ENCODE data around the gene FER.
"Not testable (repeated sequence)": the region's sequence is repeated elsewhere in the genome, so short reads cannot be mapped to it uniquely, and the experiment has no call there.

The FER gene

GRCh38 chr5:109052216-109052615 is 304.5 kb downstream of the FER start:
- not testable (repeated sequence) for DNase-seq

- no peak for DNase-seq
Measured at GRCh38 chr5:109053995-109054417, 306.3 kb downstream of the FER start.

DNA sequence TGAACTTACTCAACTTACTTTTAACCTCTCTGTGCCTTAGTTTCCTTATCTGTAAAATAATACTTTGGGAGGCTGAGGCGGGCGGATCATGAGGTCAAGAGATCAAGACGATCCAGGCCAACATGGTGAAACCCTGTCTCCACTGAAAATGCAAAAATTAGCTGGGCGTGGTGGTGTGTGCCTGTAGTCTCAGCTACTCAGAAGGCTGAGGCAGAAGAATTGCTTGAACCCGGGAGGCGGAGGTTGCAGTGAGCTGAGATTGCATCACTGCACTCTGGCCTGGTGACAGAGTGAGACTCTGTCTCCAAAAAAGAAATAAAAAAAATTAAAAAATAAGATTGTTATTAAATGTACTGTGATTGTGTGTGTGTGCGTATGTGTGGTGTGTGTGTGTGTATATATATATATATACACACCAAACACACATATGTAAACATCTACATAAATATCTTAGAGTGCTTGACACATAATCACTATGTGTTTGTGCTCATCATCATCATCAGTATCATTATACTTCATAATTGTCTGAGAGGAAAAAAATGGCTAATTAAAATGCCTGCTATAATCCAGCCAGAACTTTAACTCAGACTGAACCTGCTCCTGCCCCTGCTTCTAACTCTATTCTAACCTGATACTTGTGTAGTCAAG is 312.8 kb downstream of the FER start:
- DNase-seq, result no peak

DNA sequence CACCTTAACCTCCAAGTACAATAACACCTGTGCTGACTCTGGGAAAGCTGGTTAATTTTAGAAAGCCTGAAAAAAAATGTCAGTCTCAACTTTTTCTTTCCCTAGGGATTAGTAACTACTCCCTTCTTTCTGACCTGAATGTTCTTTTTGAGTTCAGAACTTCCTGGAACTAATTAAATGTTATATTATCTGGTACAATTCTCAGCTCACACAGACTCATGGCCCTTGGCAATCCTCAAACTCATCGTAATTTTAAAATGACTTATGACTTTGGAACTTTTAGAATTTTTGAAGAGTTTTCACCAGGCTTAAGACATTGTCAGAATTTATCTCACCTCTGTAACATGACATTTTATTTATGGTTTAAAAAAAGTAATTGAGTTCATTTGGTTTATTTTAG is 315.0 kb downstream of the FER start:
- DNase-seq, result peak; percentile 2

- no peak for DNase-seq
Measured at GRCh38 chr5:109063223-109063622, 315.5 kb downstream of the FER start.

DNA sequence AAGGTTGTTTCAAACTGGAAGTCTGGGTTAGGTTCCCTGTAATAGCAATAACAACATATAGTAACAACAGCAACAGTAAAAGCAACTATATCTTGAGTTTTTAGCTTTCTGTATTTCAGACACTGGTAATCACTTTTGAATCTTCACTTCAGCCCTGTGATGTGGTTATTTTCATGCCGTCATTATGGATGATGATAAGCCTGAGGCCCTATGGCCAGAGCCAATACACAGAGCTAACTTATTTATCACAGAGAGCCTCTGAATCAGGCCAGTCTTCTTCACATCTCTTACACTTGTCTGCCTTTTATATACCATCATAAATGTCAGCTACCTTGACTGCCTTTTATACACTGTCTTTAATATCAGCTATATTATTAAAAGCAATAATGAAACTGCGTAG is 329.0 kb downstream of the FER start:
- no peak for DNase-seq

- DNase-seq, result no peak
Measured at GRCh38 chr5:109078448-109078847, 330.8 kb downstream of the FER start.

GRCh38 chr5:109080481-109080880 is 332.8 kb downstream of the FER start:
- no peak for DNase-seq

GRCh38 chr5:109080896-109081295 is 333.2 kb downstream of the FER start:
- DNase-seq, result no peak

DNA sequence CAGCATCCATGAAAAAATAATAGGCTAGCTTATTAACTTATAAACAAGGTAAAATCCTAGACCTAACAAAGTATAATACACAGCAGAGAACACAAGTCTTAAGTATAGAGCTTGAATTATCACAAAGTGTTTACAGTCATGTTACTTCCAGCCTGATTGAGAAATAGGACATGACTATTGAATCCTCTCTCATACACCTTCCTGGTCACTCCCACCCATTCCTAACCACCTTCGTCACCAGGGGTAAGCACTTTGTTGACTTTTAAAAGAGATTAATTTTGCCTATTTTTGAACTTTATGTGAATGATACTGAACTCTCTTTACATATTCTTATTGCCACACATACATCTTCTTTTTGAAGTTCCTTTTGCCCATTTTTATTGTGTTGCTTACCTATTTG is 336.2 kb downstream of the FER start:
- DNase-seq, result no peak

- no peak for DNase-seq
Measured at GRCh38 chr5:109089191-109089590, 341.5 kb downstream of the FER start.

GRCh38 chr5:109099081-109099480 is 351.4 kb downstream of the FER start:
- no peak for DNase-seq

GRCh38 chr5:109100971-109101370 is 353.3 kb downstream of the FER start:
- no peak for DNase-seq

GRCh38 chr5:109102096-109102690 is 354.5 kb downstream of the FER start:
- DNase-seq, result no peak

DNA sequence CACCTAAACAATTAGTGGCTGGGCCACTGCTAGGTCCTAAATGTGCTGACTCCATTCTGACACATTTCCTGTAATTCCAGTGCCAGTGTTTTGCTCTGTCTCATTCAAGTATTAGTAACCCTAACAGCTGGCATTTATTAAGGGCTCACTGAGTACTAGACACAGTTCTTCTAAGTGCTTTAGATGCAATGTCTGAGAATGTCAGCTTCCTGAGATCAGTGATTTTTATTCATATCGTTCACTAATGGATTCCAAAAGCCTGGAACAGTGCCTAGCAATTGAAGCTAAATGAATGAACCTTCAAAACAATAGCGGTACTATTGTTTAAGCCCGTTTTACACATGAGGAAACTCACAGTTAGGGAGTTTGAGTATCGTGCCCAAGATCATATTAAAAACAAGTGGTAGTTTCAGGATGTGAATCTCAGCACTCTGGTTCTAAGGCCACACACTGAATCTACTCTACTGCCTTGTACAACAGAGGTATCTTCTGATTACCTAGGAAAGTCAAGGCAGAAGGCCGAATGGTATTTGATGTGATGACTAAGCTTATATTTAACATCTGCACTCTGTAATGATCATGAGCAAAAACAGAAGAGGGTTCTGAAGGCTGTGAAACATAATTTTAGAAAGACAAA is 358.1 kb downstream of the FER start:
- peak; percentile 58 for DNase-seq

GRCh38 chr5:109111680-109112079 is 364.0 kb downstream of the FER start:
- DNase-seq, result no peak

GRCh38 chr5:109113608-109114007 is 365.9 kb downstream of the FER start:
- DNase-seq, result no peak

- DNase-seq, result no peak
Measured at GRCh38 chr5:109121225-109121624, 373.5 kb downstream of the FER start.

DNA sequence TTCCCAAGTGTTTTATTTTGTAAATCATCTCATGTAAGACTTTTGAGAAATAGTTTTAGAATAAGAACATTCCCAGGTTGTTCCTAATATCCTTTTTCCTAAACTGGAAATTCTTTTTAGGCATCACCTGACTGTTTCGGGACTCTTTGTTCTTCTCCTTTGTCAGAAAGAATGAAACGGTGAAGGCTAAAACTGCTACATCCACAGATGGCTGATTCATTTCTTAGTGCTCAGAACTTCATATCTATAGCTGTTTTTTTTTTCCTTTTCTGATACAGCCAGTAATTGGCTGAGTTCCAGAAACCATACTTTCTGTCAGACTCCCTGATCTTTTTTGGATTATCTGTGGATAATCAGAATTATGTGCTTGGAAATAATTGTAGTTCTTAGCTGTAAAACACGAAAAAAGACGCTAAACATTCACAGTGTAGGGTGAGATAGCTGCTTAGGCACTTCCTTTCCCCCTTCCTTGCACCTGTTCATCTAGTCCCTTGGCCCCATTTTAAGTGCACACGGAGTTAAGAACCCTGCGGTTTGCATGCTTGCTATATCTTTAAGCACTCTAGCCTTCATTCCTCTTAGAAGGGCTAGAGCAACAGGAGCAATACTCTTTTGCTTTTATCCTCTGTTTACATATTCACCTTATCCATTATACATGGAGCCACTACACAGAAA is 378.2 kb downstream of the FER start:
- no peak for DNase-seq

DNA sequence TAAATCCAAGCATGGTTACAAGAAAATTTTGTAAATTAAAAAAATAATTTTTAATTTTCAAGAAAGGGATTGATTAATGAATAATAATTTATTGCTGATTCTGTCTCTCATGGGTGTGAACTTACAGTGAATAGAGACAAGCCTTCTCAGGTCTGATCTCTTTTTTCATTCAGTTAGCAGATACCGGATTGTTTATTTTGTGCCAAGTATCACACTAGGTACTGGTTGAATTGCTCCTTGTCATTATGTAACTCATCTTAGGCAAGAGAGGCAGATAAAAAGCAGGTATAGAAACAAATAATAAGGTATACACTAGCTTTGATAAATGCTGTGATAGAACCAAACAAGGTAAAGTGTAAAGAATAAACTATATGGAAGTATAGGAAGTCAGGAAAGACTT is 378.8 kb downstream of the FER start:
- no peak for DNase-seq

DNA sequence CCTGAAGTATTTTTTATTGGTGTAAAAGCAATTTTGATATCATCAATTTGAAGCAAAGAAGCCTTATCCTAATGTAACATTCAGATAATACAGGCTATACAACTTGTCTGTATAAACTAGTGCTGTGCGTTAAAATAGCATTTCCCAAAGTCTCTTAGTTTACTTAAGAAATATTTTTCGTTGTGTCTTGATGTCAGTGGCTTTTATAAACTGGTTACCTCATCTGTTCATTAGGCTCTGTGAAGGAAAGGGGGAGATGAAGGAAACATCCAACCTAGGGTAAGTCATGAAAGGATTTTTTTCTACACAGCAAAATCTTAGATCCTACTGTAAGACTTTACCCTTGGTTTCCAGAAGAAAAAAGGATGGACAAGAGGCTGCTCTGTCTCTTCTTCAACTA is 389.2 kb downstream of the FER start:
- no peak for DNase-seq

DNA sequence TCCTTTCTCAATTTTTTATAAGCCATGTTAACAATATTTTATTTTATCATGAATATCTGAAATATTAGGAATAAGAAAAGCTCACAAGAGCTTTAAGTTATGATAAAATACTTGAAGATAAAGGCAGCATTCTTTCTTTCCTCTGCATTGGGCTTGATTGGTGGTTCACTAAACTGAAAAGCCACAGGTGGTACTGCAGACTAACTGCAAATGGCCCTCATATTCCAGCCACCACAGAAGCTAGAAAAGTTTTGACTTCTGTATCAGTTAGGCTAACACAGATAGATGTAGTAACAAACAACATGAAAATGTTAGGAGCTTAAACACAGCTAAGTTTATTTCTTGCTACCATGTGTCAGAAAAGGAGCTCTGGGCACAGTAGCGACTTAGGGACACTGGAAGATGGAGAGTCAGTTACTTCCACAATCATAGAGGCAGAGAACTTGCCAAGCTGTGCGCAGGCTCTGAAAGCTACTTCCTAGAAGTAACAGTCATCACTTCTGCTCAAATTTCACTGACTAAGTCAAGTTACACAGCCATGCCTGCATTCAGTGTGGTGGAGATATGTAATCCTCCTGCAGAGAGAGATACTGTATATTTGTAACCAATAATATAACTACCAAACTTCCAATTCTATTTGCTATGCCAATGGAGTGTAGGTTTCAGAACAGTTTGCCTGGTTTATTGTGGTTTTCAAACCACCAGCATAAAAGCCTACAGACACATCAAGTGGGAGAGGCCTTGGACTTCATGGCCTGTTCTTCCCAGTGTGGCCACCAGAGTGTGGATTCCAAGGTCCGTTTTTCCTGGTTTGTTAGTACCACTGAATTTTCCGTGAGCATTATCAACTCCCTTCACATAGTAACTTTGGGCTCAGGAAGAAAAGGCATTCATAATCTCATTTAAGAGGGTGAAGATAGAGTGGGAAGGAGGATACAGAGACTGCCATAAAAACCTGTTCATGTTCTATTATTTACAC is 393.8 kb downstream of the FER start:
- DNase-seq, result no peak

GRCh38 chr5:109143031-109143430 is 395.3 kb downstream of the FER start:
- DNase-seq, result no peak
